Suprapubic skin (tissue), 4 donors: ENCODE data around the gene CCDC197. TPM values are rescaled to one million over a fixed set of nuclear protein-coding genes. Genes with fewer than 3 reads are reported as not detected.

Experiments
- DNase-seq, 2 donors: peaks; one replicate each; pipeline ENCODE4 v3.0.0-alpha.2; 2019; ENCODE audit warnings: low spot score in 2 of 2
- H3K27ac ChIP-seq: fragments of 200-600 bp; sonication (generic); one replicate; pipeline ENCODE4 v1.5.1; 2019
- H3K27me3 ChIP-seq: fragments of 200-600 bp; sonication (generic); one replicate; pipeline ENCODE4 v1.5.1; 2019
- H3K36me3 ChIP-seq: fragments of 200-600 bp; sonication (generic); one replicate; pipeline ENCODE4 v1.5.1; 2019
- H3K4me1 ChIP-seq: fragments of 200-600 bp; sonication (generic); one replicate; pipeline ENCODE4 v1.5.1; 2019
- H3K4me3 ChIP-seq: fragments of 200-600 bp; sonication (generic); one replicate; pipeline ENCODE4 v1.5.1; 2019; ENCODE audit warnings: mild to moderate bottlenecking
- H3K9me3 ChIP-seq: fragments of 200-600 bp; sonication (generic); one replicate; pipeline ENCODE4 v1.5.1; 2019
- CTCF ChIP-seq, 2 donors: fragments of 200-600 bp in 1 of 2; fragments of 450-650 bp in 1 of 2; sonication (generic) in 1 of 2; IDR thresholded peaks; one replicate each; pipeline ENCODE4 v1.5.1; 2016 to 2019; ENCODE audit warnings: antibody characterized with exemption in 2 of 2, mild to moderate bottlenecking in 1 of 2, moderate library complexity in 1 of 2
- EP300 ChIP-seq: sonication (generic); formaldehyde crosslinking; IDR thresholded peaks from one replicate; pipeline ENCODE4 v1.6.1; 2017; ENCODE audit warnings: antibody characterized with exemption
- POLR2A ChIP-seq, 2 donors: fragments of 450-650 bp; IDR thresholded peaks; one replicate each; pipeline ENCODE4 v1.6.1; 2017; ENCODE audit warnings: antibody characterized with exemption in 2 of 2, mild to moderate bottlenecking in 2 of 2, moderate library complexity in 2 of 2
- POLR2AphosphoS5 ChIP-seq, 3 donors: sonication (generic); formaldehyde crosslinking; IDR thresholded peaks; one replicate each; pipeline ENCODE4 v1.6.1; 2017; ENCODE audit warnings: antibody characterized with exemption in 3 of 3
- WGBS: methylation state at CpG from one replicate; pipeline ENCODE4 v1.1.5; 2018; 5-methylcytosine and 5-hydroxymethylcytosine counted together
- total RNA-seq, 4 donors: library from RNA; depleted of rRNA; stranded (reverse); fragments of >200 nt; gene quantifications; one replicate each; pipeline ENCODE4 v1.1.0, GENCODE V29; 2016

The CCDC197 gene
- total RNA-seq, 4 donors from 2014 or later = not detected

DNA sequence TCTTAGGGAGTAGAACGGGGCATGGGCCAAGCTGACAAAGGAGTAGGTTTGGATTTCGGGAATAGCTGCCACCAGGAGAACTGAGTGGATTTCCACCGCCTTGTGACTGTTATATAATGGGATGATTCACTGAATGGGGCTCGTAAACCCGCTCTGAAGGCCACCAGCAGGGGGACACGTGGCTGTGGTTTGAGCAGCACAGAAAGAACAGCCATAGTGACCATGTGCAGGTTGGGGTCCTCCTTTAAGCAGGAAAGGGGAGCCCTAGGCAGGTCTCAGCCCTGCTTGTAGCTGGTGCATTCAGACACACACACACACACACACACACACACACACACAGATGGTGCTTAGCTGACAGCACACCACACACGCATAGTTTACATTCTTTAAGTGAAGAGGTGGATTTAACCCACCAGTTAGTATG, 12.1 kb upstream of the CCDC197 start:
- no peak for DNase-seq
- TF ChIP-seq EP300 = no peak
- TF ChIP-seq CTCF (IDR thresholded peaks at IDR 0.05) = peak in 1 of 2 donors; percentile 10
- Histone ChIP-seq H3K4me3 (no peak overlapping the region), H3K9me3 (no peaks in the 10 kb centered on the region), H3K27me3 (no peaks in the 10 kb centered on the region), H3K4me1 (peaks cover 3% of the 10 kb centered on the region), H3K27ac (no peak overlapping the region), H3K36me3 (no peaks in the 10 kb centered on the region)
- WGBS = 57% methylated on average over 6 of the region's 7 CpGs

DNA sequence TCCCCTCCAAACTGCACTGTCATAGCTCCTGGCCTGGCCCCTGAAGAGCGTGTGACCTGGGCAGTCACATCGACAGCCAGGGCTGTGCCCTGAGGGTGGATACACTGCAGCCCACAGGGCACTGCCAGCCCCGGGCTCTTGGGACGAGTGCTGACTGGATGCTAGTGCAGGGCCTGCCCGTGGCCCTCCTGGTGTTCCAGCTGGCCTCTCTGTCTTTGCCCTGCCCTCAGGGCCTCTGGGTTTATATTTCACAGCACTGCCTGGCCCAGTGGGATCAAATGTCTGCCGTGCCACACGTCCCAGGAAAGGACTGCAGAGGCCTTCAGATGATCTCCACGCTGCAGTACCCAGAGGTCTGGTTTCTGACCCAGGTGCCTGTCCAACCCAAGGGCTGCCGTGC, 10.1 kb upstream of the CCDC197 start:
- Histone ChIP-seq H3K27ac (no peak overlapping the region), H3K36me3 (no peaks in the 10 kb centered on the region), H3K27me3 (no peaks in the 10 kb centered on the region), H3K4me1 (peaks cover 3% of the 10 kb centered on the region), H3K9me3 (no peaks in the 10 kb centered on the region), H3K4me3 (no peak overlapping the region)
- WGBS = 79% methylated on average over 6 of the region's 9 CpGs
- no peak for TF ChIP-seq EP300
- no peak for TF ChIP-seq POLR2A (IDR thresholded peaks at IDR 0.05)
- no peak for TF ChIP-seq POLR2AphosphoS5 (IDR thresholded peaks at IDR 0.05)
- no peak for TF ChIP-seq CTCF (IDR thresholded peaks at IDR 0.05)
- DNase-seq = no peak

- no peak for DNase-seq
- no peaks in the 10 kb centered on the region for H3K9me3 ChIP-seq
- no peaks in the 10 kb centered on the region for H3K36me3 ChIP-seq
- 50% methylated on average over 11 of the region's 12 CpGs for WGBS
- no peaks in the 10 kb centered on the region for H3K27me3 ChIP-seq
- no peak overlapping the region for H3K4me3 ChIP-seq
- TF ChIP-seq POLR2AphosphoS5 (IDR thresholded peaks at IDR 0.05) (no peak), CTCF (IDR thresholded peaks at IDR 0.05) (no peak), POLR2A (IDR thresholded peaks at IDR 0.05) (no peak), EP300 (no peak)
- no peak overlapping the region for H3K27ac ChIP-seq
- peaks cover 3% of the 10 kb centered on the region for H3K4me1 ChIP-seq
These were observed 9.7 kb upstream of the CCDC197 start for GRCh38 chr14:93987376-93987775.

DNA sequence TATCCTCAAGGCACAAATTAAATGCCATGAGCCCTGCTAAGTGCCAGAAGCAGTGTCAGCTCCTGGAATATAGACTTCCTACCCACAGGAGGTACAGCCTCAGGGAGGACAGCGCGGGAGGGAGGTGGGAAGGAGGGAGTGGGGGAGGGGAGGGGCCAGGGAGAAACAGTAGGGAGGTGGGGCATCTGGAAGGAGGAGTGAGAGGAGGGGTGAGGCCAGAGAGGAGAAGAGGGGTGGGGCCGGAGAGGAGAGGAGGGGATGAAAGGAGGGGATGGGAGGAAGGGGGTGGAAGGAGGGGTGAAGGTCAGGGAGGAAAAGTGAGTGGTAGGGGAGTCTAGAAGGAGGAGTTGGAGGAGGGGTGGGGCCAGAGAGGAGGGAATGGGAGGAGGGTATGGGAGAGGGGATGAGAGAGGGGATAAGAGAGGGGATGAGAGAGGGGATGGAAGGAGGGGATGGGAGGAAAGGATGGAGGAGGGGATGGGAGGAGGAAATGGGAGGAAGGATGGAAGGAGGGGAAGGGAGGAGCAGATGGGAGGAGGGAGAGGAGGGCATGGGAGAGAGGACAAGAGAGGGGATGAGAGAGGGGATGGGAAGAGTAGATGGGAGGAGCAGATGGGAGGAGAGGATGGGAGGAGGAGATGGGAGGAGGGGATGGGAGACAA, 9.2 kb upstream of the CCDC197 start:
- no peak for DNase-seq
- Histone ChIP-seq H3K36me3 (no peaks in the 10 kb centered on the region), H3K9me3 (no peaks in the 10 kb centered on the region), H3K27ac (no peak overlapping the region), H3K27me3 (no peaks in the 10 kb centered on the region), H3K4me1 (peaks cover 3% of the 10 kb centered on the region), H3K4me3 (no peak overlapping the region)
- 21% methylated on average over 3 of the region's 3 CpGs for WGBS
- no peak for TF ChIP-seq POLR2A (IDR thresholded peaks at IDR 0.05)
- TF ChIP-seq POLR2AphosphoS5 (IDR thresholded peaks at IDR 0.05) = no peak
- TF ChIP-seq EP300 = no peak
- no peak for TF ChIP-seq CTCF (IDR thresholded peaks at IDR 0.05)

DNA sequence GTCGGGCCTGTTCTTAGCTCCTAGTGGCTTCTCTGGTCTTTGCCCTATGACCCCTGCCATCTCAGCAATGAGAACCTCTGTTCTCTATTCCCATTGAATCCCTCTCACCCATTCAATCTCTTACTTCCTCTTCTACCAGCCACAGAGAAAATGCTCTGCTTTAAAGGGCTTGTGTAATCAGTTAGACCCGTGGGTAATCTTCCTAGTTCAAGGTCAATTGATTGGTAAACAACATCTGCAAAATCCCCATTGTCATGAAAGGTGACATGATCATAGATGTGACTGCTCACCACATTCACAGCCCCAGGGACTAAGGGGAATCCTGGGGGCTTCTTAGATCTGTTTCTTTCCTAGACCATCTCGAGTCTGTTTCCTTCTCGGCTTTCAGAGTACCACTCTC, 7.2 kb upstream of the CCDC197 start:
- Histone ChIP-seq H3K4me1 (peaks cover under 1% of the 10 kb centered on the region), H3K27ac (no peak overlapping the region), H3K4me3 (no peak overlapping the region), H3K9me3 (no peaks in the 10 kb centered on the region), H3K36me3 (no peaks in the 10 kb centered on the region), H3K27me3 (no peaks in the 10 kb centered on the region)
- TF ChIP-seq EP300 = no peak
- WGBS = 79% methylated on average over 4 of the region's 4 CpGs
- DNase-seq = no peak

DNA sequence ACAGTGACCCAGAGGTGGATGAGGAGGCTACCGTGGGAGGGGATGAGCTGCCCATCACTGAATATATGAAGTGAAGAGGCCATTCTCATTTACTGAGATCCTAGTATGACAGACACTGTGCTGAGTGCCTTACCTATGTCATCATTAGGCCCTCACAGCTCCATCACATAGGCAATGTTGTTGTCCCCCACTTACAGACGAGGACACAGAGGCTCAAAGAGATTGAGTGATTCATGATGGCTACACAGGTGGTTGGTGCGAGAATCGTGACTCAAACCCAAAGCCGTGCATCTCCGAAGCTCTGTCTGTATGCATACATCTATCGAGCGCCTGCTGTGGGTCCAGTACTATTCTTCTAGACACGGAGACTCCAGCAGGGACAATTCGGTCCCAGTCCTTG, 5.9 kb upstream of the CCDC197 start:
- TF ChIP-seq CTCF (IDR thresholded peaks at IDR 0.05) = no peak
- no peak for TF ChIP-seq POLR2AphosphoS5 (IDR thresholded peaks at IDR 0.05)
- TF ChIP-seq POLR2A (IDR thresholded peaks at IDR 0.05) = no peak
- no peak for TF ChIP-seq EP300
- no peaks in the 10 kb centered on the region for H3K9me3 ChIP-seq
- H3K36me3 ChIP-seq = no peaks in the 10 kb centered on the region
- H3K4me3 ChIP-seq = no peak overlapping the region
- peaks cover 10% of the 10 kb centered on the region for H3K4me1 ChIP-seq
- peaks cover 5% of the 10 kb centered on the region for H3K27me3 ChIP-seq
- no peak for DNase-seq
- H3K27ac ChIP-seq = no peak overlapping the region
- 93% methylated on average over 10 of the region's 10 CpGs for WGBS
